K562 (cell line): ENCODE data around the gene DCUN1D1. TPM values are rescaled to one million over a fixed set of nuclear protein-coding genes. Genes with fewer than 3 reads are reported as not detected.
A peak's percentile ranks its signal among the peaks of the same experiment; 100 is the strongest.

Source experiments
- ATAC-seq: fragments of 200-7000 bp; cut with Tn5 transposase; 3 replicates; pipeline ENCODE4 v1.9.1; 2020; ENCODE audit warnings: moderate library complexity
- BruUV-seq: library from RNA; stranded (reverse); fragments of 400-500 nt; replicated peaks from 2 replicates; lab custom pipeline; 2021; lab: Mats Ljungman, UMichigan
- CTCF ChIA-PET: fragments of 300-600 bp; formaldehyde crosslinking; extraction: SDS; loops from one replicate; lab custom pipeline; 2021; ENCODE audit warnings: low intra/inter-chr PET ratio; lab: Yijun Ruan, JAX
- POLR2A ChIA-PET: fragments of 300-600, 350-650 bp; sonication (Branson Sonifier 250); formaldehyde crosslinking; extraction: SDS; loops from one replicate; lab custom pipeline; 2021; ENCODE audit warnings: antibody characterized with exemption, inconsistent platforms; lab: Yijun Ruan, JAX
- DNase-seq, 4 experiments: peaks; one replicate each; pipeline versions ENCODE4 v3.0.0 to v3.0.0-alpha.2; 2011 to 2018; ENCODE audit warnings: low spot score in 3 of 4, mixed read lengths in 3 of 4; ENCODE audit errors: extremely low read depth in 1 of 4
- FAIRE-seq: peaks from 2 replicates; lab custom pipeline; 2011; peaks lifted over from hg19 to GRCh38; lab: Jason Lieb, UNC
- H2AFZ ChIP-seq: 2 replicates; pipeline ENCODE4 v1.6.0; 2011; ENCODE audit warnings: low read depth, low read length, control low read depth, inconsistent platforms
- H3K27ac ChIP-seq: fragments of 200-600 bp; 3 replicates; pipeline ENCODE4 v1.8.0; 2011; ENCODE audit warnings: low read depth, mild to moderate bottlenecking, control low read depth, inconsistent platforms, low read length, moderate library complexity, mixed read lengths; ENCODE audit errors: extremely low read depth
- H3K27me3 ChIP-seq, 2 experiments: fragments of 300-600 bp in 1 of 2; 2 replicates in 1 of 2; 3 replicates in 1 of 2; pipeline versions ENCODE4 v1.6.0 to v1.8.0; 2011; ENCODE audit warnings: inconsistent platforms in 2 of 2, low read length in 2 of 2, mild to moderate bottlenecking in 1 of 2, mixed read lengths in 1 of 2, moderate library complexity in 1 of 2; ENCODE audit not compliant: control insufficient read depth in 2 of 2, insufficient read depth in 2 of 2
- H3K36me3 ChIP-seq: fragments of 300-600 bp; 3 replicates; pipeline ENCODE4 v1.8.0; 2011; ENCODE audit warnings: mild to moderate bottlenecking, low read length, inconsistent platforms; ENCODE audit not compliant: control insufficient read depth, insufficient read depth
- H3K4me1 ChIP-seq, 2 experiments: fragments of 200-600 bp in 1 of 2; replicated peaks in 1 of 2; 2 replicates in 1 of 2; 3 replicates in 1 of 2; pipeline versions ENCODE4 v1.5.1 to v1.8.0; 2011; ENCODE audit warnings: inconsistent platforms in 2 of 2, low read length in 2 of 2, mild to moderate bottlenecking in 1 of 2, mixed read lengths in 1 of 2, moderate library complexity in 1 of 2; ENCODE audit not compliant: control insufficient read depth in 2 of 2, insufficient read depth in 2 of 2
- H3K4me2 ChIP-seq: 2 replicates; pipeline ENCODE4 v1.6.1; 2011; ENCODE audit warnings: low read length, control low read depth, inconsistent platforms, mixed read lengths; ENCODE audit not compliant: insufficient read depth
- H3K4me3 ChIP-seq: fragments of 200-600 bp; sonication (generic), shearing (Covaris generic); 2 replicates; pipeline ENCODE4 v1.5.1; 2016; ENCODE audit warnings: control low read depth, inconsistent platforms
- H3K79me2 ChIP-seq: fragments of 200-600 bp; 3 replicates; pipeline ENCODE4 v1.8.0; 2011; ENCODE audit warnings: low read length, inconsistent platforms; ENCODE audit not compliant: control insufficient read depth, insufficient read depth
- H3K9ac ChIP-seq, 2 experiments: 2 replicates each; pipeline versions ENCODE4 v1.6.0 to v1.6.1; 2011; ENCODE audit warnings: low read depth in 2 of 2, low read length in 2 of 2, control low read depth in 1 of 2, inconsistent platforms in 1 of 2, mild to moderate bottlenecking in 1 of 2, mixed read lengths in 1 of 2; ENCODE audit not compliant: insufficient read depth in 1 of 2
- H3K9me1 ChIP-seq: one replicate; pipeline ENCODE4 v1.6.0; 2011; ENCODE audit warnings: inconsistent platforms, mild to moderate bottlenecking, low read length, moderate library complexity; ENCODE audit not compliant: control insufficient read depth, insufficient read depth
- H3K9me3 ChIP-seq: replicated peaks from 2 replicates; pipeline ENCODE4 v1.5.1; 2011; ENCODE audit warnings: low read depth, low read length, inconsistent platforms; ENCODE audit not compliant: control insufficient read depth, insufficient read depth
- H4K20me1 ChIP-seq: replicated peaks from 2 replicates; pipeline ENCODE4 v1.6.1; 2011; ENCODE audit warnings: low read length, inconsistent platforms, mixed read lengths; ENCODE audit not compliant: control insufficient read depth, insufficient read depth
- BRCA1 ChIP-seq, 2 experiments: fragments of 450-650 bp in 1 of 2; sonication (generic) in 1 of 2; formaldehyde crosslinking in 1 of 2; IDR thresholded peaks; 2 replicates each; pipeline versions ENCODE4 v1.5.0 to v1.6.1; 2017 to 2020; ENCODE audit warnings: mild to moderate bottlenecking in 1 of 2, missing genetic modification reagents in 1 of 2
- CBFA2T2 ChIP-seq: fragments of 450-650 bp; conservative IDR thresholded peaks from 2 replicates; pipeline ENCODE4 v1.6.1; 2017; ENCODE audit warnings: mild to moderate bottlenecking
- CBFA2T3 ChIP-seq: fragments of 450-650 bp; IDR thresholded peaks from 2 replicates; pipeline ENCODE4 v1.6.1; 2017
- DDX20 ChIP-seq: fragments of 450-650 bp; IDR thresholded peaks from 2 replicates; pipeline ENCODE4 v1.6.1; 2016; ENCODE audit warnings: missing genetic modification characterization, low read depth, mild to moderate bottlenecking, missing compliant biosample characterization, moderate library complexity
- ETV5 ChIP-seq: sonication (generic); formaldehyde crosslinking; IDR thresholded peaks from 2 replicates; pipeline ENCODE4 v1.4.0; 2020; ENCODE audit warnings: low read depth, mild to moderate bottlenecking, missing genetic modification reagents
- GMEB1 ChIP-seq: fragments of 250-450 bp; sonication (Bioruptor Pico); IDR thresholded peaks from 2 replicates; pipeline ENCODE4 v1.4.0; 2020; ENCODE audit warnings: mild to moderate bottlenecking
- KHSRP ChIP-seq: fragments of 450-650 bp; IDR thresholded peaks from 2 replicates; pipeline ENCODE4 v1.6.1; 2017
- KLF6 ChIP-seq: fragments of 250-450 bp; sonication (Bioruptor Pico); IDR thresholded peaks from 2 replicates; pipeline ENCODE4 v1.4.0; 2020; ENCODE audit warnings: mild to moderate bottlenecking, moderate library complexity, borderline replicate concordance
- MEF2D ChIP-seq: conservative IDR thresholded peaks from 2 replicates; pipeline ENCODE4 v1.6.1; 2016; ENCODE audit warnings: low read depth, missing genetic modification characterization, missing compliant biosample characterization
- MEIS2 ChIP-seq: fragments of 450-650 bp; IDR thresholded peaks from 2 replicates; pipeline ENCODE4 v1.6.1; 2014; ENCODE audit warnings: mild to moderate bottlenecking; ENCODE audit not compliant: partially characterized antibody
- MYBL2 ChIP-seq, 2 experiments: fragments of 450-650 bp in 1 of 2; sonication (generic) in 1 of 2; formaldehyde crosslinking in 1 of 2; IDR thresholded peaks; 2 replicates each; pipeline versions ENCODE4 v1.6.1 to v1.8.1; 2017 to 2022; ENCODE audit warnings: borderline replicate concordance in 1 of 2, inconsistent platforms in 1 of 2, low read depth in 1 of 2, mild to moderate bottlenecking in 1 of 2, missing genetic modification reagents in 1 of 2, moderate library complexity in 1 of 2
- NFE2 ChIP-seq: IDR thresholded peaks from 2 replicates; pipeline ENCODE4 v1.6.1; 2014; ENCODE audit warnings: antibody characterized with exemption, low read depth
- POLR2AphosphoS2 ChIP-seq: IDR thresholded peaks from 2 replicates; pipeline ENCODE4 v1.6.1; 2012; ENCODE audit warnings: low read length, improper control_type of control experiment
- POLR2AphosphoS5 ChIP-seq: IDR thresholded peaks from 2 replicates; pipeline ENCODE4 v1.6.1; 2011; ENCODE audit warnings: mild to moderate bottlenecking, low read depth, low read length, moderate library complexity; ENCODE audit not compliant: control insufficient read depth, insufficient read depth
- RBFOX2 ChIP-seq: fragments of 200-400 bp; formaldehyde crosslinking; IDR thresholded peaks from 2 replicates; pipeline ENCODE4 v1.6.1; 2017; ENCODE audit warnings: low read depth, mild to moderate bottlenecking, low read length, moderate library complexity
- SRSF7 ChIP-seq: fragments of 200-400 bp; formaldehyde crosslinking; optimal IDR thresholded peaks from 2 replicates; pipeline ENCODE3; 2017; ENCODE audit warnings: mild to moderate bottlenecking, low read depth, low read length
- ZBTB5 ChIP-seq: fragments of 450-650 bp; IDR thresholded peaks from 2 replicates; pipeline ENCODE4 v1.6.1; 2017; ENCODE audit warnings: antibody characterized with exemption
- ZBTB7A ChIP-seq: IDR thresholded peaks from 2 replicates; pipeline ENCODE4 v1.6.1; 2011; ENCODE audit warnings: low read depth, mild to moderate bottlenecking, low read length, moderate library complexity, borderline replicate concordance; ENCODE audit not compliant: control insufficient read depth
- ZNF143 ChIP-seq: sonication (generic); formaldehyde crosslinking; IDR thresholded peaks from 2 replicates; pipeline ENCODE4 v1.9.0; 2022; ENCODE audit warnings: mild to moderate bottlenecking, missing genetic modification reagents
- ZNF431 ChIP-seq: sonication (generic); formaldehyde crosslinking; IDR thresholded peaks from 2 replicates; pipeline ENCODE4 v1.8.0; 2022; ENCODE audit warnings: mild to moderate bottlenecking, missing genetic modification reagents
- ZSCAN29 ChIP-seq: fragments of 450-650 bp; IDR thresholded peaks from 2 replicates; pipeline ENCODE4 v1.6.1; 2017
- WGBS: fragments of 100-300 bp; shearing (Covaris generic); methylation state at CpG from one replicate; pipeline ENCODE4 v1.1.6; 2016; ENCODE audit warnings: low coverage, mixed read lengths; ENCODE audit not compliant: insufficient coverage; ENCODE audit errors: missing lambda C conversion rate; 5-methylcytosine and 5-hydroxymethylcytosine counted together
- in situ Hi-C: fragments of 300-500 bp; cut with MboI; formaldehyde crosslinking; loops from 4 replicates; pipeline ENCODE4 v1.15.0; 2018; ENCODE audit warnings: inconsistent platforms, mixed read lengths
- intact Hi-C: fragments of 100-400 bp; cut with micrococcal nuclease; formaldehyde crosslinking; loops from 2 replicates; pipeline ENCODE4 v1.14.2; 2022
- polyA plus RNA-seq, 8 experiments: library from polyadenylated mRNA; depleted of rRNA in 4 of 8; stranded (reverse) in 5 of 8; unstranded in 3 of 8; fragments of >200 nt; fragmentation: Nextera tagmentation in 2 of 8; fragmentation: Illumina TruSeq in 1 of 8; extraction: Ambion mirVana in 2 of 8; extraction: Trizol in 1 of 8; gene quantifications; 2 replicates each; pipeline versions ENCODE4 v1.2.1 to v1.2.3, GENCODE V29; 2011 to 2014; ENCODE audit warnings: inconsistent platforms in 1 of 8, missing spikeins in 1 of 8
- total RNA-seq, 7 experiments: library from RNA; depleted of rRNA in 6 of 7; stranded (reverse); fragments of >200 nt in 6 of 7; fragmentation: Illumina TruSeq in 2 of 7; extraction: Trizol in 2 of 7; gene quantifications; 2 replicates each; pipeline versions ENCODE4 v1.2.1 to v1.2.3, GENCODE V29; 2011 to 2021; ENCODE audit warnings: low replicate concordance in 1 of 7

The DCUN1D1 gene
- total and polyA plus RNA-seq, 9 of the 15 experiments (the other 6 are each of a cell fraction or from before 2014, with no cell fraction given): 11.4 to 46.8 (median 28.2) TPM

GRCh38 chr3:182895513-182896112 is 84.7 kb downstream of the DCUN1D1 start:
- H2AFZ ChIP-seq: no peak overlapping the region
- ChIA-PET CTCF (no interaction called here), POLR2A (no interaction called here)
- no peak overlapping the region for H3K27ac ChIP-seq
- H3K4me1 ChIP-seq: peaks cover 0 to 3% of the 10 kb centered on the region in 2 experiments; a peak in 3 of 5 replicates
- no peaks in the 10 kb centered on the region for H3K9me1 ChIP-seq
- no peaks in the 10 kb centered on the region for H3K79me2 ChIP-seq
- H3K9ac ChIP-seq: no peak overlapping the region
- no TSS peak for BruUV-seq
- FAIRE-seq (no peak), DNase-seq (peak in 1 of 4 experiments; percentile 37), ATAC-seq (peak; percentile 73)
- no peaks in the 10 kb centered on the region for H3K27me3 ChIP-seq
- H3K4me2 ChIP-seq: no peak overlapping the region
- intact Hi-C loops: no loop called here
- in situ Hi-C loops: no loop called here
- H3K4me3 ChIP-seq: no peak overlapping the region
- 33% methylated on average over 8 of the region's 8 CpGs for WGBS
- no peaks in the 10 kb centered on the region for H3K9me3 ChIP-seq
- no peaks in the 10 kb centered on the region for H4K20me1 ChIP-seq
- peaks cover 52% of the 10 kb centered on the region for H3K36me3 ChIP-seq
- TF ChIP-seq GMEB1 (CRISPR knock-in tag) (no peak), CBFA2T3 (peak; percentile 45), CBFA2T2 (peak; percentile 31; the same call in 1 of the 2 replicates), MYBL2 (IDR thresholded peaks at IDR 0.05; ENCODE audit: low read depth) (no peak), MYBL2 (CRISPR knock-in tag; IDR thresholded peaks at IDR 0.05; ENCODE audit: borderline replicate concordance) (no peak), ZSCAN29 (no peak), RBFOX2 (no peak), MEF2D (tag) (no peak), NFE2 (peak; percentile 34; the same call in 1 of the 2 replicates), ZBTB7A (0 out of 2 replicates have a peak, but pooled peaks have one; percentile 18), ZBTB5 (no peak), SRSF7 (no peak), MEIS2 (no peak), ZNF431 (CRISPR knock-in tag) (no peak), KLF6 (CRISPR knock-in tag) (no peak), DDX20 (tag) (no peak), POLR2AphosphoS5 (no peak), ETV5 (CRISPR knock-in tag) (no peak), ZNF143 (CRISPR knock-in tag) (no peak), BRCA1 (IDR thresholded peaks at IDR 0.05) (no peak), BRCA1 (CRISPR knock-in tag; IDR thresholded peaks at IDR 0.05) (no peak), KHSRP (no peak), POLR2AphosphoS2 (no peak)
